Breast epithelium (tissue), 3 donors: Measurements from ENCODE around the gene CD320.

Experiments used
- CTCF ChIP-seq, 3 donors: fragments of 450-650 bp; IDR thresholded peaks; one replicate each; pipeline ENCODE4 v1.5.1; 2016 to 2017; ENCODE audit warnings: antibody characterized with exemption in 3 of 3, mild to moderate bottlenecking in 3 of 3, moderate library complexity in 3 of 3
- POLR2A ChIP-seq: fragments of 450-650 bp; IDR thresholded peaks from one replicate; pipeline ENCODE4 v1.6.1; 2016; ENCODE audit warnings: antibody characterized with exemption, mild to moderate bottlenecking, moderate library complexity
- POLR2AphosphoS5 ChIP-seq, 3 donors: sonication (generic); formaldehyde crosslinking; IDR thresholded peaks; one replicate each; pipeline ENCODE4 v1.6.1; 2017; ENCODE audit warnings: antibody characterized with exemption in 3 of 3

GRCh38 chr19:8333767-8334457, 25.8 kb upstream of the CD320 start:
- no peak for TF ChIP-seq CTCF (IDR thresholded peaks at IDR 0.05)
- TF ChIP-seq POLR2A: no peak
- no peak for TF ChIP-seq POLR2AphosphoS5 (IDR thresholded peaks at IDR 0.05)
